HG03039 (cell line): Measurements from ENCODE around the gene GGT1.
A peak's percentile ranks its signal among the peaks of the same experiment; 100 is the strongest.
"Not testable (repeated sequence)": the region's sequence is repeated elsewhere in the genome, so short reads cannot be mapped to it uniquely, and the experiment has no call there.

Source experiments
- ATAC-seq: cut with Tn5 transposase; IDR thresholded peaks from one replicate; pipeline ENCODE4 v1.9.1; 2021; ENCODE audit warnings: mild to moderate bottlenecking, moderate library complexity; ENCODE audit not compliant: unreplicated experiment

GGT1 gene

DNA sequence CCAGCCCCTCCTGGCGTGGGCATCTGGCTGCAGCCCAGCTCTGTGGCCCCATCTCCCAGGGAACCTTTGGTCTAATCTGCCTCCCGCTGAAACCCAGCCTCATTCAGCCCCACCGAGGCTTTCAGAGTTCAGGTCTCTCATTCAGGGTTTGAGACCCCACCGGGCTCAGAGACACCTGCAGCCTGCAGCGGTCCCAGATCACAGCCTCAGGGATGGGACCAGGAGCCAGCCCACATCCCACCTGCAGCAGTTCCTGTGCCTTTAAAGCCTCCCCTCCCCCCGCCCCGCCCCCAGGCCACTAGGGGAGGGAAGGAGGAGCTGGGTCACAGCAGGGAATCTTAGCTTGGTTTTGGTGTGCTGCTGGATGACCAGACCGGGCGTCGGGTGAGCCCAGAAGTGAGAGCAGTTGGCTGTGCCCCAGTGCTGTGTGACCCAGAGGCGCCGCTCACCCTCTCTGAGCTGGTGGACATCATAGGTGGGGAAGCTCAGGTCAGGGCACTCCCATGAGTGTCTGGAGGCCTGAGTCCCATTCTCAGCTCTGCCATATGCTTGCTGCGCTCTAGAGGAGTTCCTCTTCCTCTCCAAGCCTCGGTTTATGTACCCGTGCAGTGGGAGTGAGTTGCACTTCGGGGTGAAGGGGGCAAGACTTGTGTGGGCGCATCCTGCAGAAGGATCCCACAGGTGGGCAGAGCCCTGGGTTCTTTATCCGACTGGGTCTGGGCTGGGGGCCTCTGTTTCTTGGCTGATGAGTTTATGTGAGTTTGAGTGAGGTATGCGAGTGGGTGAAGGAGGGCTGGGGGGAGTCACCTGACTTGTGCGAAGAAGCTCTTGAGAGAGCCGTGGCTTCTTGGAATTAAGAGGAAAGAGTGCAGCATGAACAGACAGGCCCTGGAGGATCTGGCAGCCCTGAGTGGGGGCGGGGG lies at the start of gene GGT1:
TSS of gene GGT1 (plus strand) at position 347 of the 923 bp plus-strand sequence. CDS start 7,889 bp downstream, outside the sequence.
- not testable (repeated sequence) for ATAC-seq

- no peak for ATAC-seq
These were observed 49.2 kb upstream of the GGT1 start for GRCh38 chr22:24553597-24554312.

GRCh38 chr22:24554313-24555164 lies 48.5 kb upstream of the GGT1 start, which contains the start of gene GUCD1:
TSS of gene GUCD1 (minus strand) at chr22:24555138. CDS start at chr22:24554991, 147 bp downstream.
- ATAC-seq = no peak

DNA sequence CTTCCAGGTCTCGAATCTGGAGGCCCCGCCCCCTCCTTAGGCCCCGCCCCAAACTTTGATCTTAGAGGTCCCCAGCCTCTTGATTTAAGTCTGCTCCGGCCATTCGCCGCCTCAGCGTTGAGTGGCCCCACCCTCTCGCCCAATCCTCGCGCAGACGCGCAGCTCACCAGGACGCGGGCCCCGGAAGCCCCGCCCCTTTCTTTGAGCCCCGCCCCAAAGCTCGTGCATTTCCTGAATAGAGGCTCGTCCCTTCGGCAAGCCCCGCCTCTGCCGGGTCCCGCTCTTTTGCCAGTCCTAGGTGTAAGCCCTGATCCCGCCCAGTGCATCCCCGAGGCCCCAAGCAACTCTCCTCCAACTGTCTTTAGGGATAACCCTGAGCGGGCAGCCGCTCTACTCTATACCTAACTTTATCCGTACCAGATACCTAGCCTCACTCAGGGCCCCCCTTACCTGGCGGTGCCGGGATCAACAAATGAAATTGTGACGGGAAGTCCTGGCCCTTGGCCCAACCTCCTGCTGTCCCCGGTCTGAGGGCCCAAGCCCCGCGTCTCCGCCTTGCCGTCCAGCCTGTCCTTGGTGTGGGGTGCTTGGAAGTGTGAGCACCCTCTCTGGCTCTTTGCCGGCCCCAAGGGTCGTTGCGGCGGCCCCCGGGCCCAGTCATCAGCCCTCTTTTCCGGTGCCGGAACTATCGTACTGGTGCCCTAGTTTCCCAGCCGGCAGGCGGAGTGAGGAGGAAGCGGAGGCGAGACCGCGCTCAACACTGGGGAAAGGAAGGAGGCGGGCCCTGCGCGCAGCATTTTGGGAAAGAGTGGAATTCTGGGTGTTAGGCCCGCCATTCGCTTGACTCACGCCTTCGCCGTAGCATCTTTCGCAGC lies 47.6 kb upstream of the GGT1 start, which contains the start of gene SNRPD3:
TSS of gene SNRPD3 (plus strand) at position 835 of the 875 bp plus-strand sequence. CDS start 1,676 bp downstream, outside the sequence.
- ATAC-seq = peak; percentile 69

DNA sequence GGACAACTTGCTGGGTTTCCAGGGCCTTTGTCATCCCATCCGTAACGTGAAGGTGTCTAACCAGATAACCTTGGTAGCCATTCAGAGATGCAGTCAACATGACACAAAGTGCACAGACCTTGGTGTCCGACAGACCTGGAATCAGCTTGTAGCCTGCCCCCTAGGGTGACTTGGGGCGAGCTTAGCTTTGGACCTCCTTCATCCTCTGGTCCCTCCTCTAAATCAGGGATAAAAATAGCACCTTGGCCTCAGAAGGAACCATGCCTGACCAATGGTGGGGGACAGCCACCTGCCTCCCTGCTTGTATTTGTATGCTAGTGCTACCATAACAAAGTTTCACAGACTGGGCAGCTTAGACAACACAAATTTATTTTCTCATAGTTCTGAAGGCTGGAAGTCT lies 43.5 kb upstream of the GGT1 start:
- no peak for ATAC-seq

DNA sequence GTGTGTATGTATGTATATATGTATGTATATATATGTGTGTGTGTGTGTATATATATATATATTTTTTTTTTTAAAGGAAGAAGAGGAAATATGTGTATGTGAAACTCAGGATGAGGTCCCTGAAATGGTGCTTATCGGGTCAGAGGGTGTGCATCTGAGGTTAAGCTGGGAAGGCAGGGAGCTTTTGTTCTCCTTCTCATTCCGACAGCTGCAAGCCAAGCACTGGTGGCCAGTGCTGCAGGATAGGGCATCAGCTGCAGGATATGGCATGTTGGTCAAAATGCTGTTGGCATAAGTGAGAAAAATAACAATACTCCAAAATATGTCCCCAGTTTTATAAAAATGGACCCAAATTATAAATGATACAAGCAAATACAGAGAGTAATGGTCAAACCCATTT lies 39.7 kb upstream of the GGT1 start:
- no peak for ATAC-seq

DNA sequence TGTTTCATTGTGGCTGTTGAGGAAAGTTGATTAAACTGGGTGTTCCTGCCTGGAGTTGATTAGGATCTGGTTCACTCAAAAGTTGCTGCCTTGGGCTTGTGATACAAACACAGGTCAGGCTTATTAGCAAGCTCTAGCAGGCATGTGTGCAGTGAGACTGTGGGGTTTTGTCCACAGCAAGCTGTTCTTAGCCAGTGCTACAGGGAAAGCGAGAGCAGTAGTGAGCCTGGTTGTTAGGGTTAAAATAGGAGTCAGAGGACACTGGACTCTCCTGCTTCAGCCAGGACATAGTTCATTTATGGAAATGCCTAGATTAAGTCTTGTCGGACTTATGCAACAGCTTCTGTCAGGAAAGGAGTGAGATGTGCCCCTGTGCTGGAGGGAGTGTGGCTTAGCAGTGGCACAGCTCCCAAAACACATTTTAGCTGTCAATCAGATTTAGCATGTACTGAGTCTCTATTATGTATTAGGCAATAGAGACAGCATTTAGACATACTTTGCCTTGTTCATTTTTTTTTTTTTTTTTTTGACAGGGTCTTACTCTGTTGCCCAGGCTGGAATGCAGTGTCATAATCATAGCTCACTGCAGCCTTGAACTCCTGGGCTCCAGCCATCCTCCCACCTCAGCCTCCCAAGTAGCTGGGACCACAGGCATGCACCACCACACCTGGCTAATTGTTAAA lies 38.5 kb upstream of the GGT1 start:
- ATAC-seq = no peak

- ATAC-seq = no peak
These were observed 37.9 kb upstream of the GGT1 start for GRCh38 chr22:24565077-24565476.

DNA sequence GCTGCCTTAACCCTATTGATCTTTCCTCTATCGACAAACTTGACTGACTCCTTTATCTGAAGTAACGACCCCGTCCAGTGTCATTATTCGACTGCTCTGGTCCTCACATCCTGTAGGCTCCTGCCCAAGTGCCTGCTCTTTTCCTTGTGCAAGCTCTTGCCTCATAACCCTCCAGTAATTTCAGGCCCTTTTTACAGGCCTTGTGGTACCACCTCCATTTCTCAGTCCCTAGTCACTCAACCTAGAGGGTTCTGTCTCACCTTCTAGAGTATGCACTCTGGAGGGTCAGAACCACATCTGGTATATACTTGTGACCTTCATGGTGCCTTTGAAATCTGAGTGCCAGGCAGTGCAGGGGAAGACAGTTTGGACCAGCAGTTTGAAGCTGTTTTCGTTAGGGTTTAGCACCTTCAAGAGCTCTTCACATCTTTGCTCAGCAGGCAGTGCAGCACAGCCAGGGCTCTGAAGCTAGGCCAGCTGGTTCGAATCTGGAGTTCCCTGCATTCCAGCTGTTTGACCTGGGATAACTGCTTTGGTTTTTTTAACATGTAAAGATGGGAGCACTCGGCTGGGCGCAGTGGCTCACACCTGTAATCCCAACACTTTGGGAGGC lies 36.0 kb upstream of the GGT1 start:
- no peak for ATAC-seq

- no peak for ATAC-seq
These were observed 35.3 kb upstream of the GGT1 start for GRCh38 chr22:24567668-24568067.

- ATAC-seq = no peak
These were observed 31.7 kb upstream of the GGT1 start for GRCh38 chr22:24571266-24571665.

- no peak for ATAC-seq
These were observed 26.2 kb upstream of the GGT1 start for GRCh38 chr22:24576778-24577177.

DNA sequence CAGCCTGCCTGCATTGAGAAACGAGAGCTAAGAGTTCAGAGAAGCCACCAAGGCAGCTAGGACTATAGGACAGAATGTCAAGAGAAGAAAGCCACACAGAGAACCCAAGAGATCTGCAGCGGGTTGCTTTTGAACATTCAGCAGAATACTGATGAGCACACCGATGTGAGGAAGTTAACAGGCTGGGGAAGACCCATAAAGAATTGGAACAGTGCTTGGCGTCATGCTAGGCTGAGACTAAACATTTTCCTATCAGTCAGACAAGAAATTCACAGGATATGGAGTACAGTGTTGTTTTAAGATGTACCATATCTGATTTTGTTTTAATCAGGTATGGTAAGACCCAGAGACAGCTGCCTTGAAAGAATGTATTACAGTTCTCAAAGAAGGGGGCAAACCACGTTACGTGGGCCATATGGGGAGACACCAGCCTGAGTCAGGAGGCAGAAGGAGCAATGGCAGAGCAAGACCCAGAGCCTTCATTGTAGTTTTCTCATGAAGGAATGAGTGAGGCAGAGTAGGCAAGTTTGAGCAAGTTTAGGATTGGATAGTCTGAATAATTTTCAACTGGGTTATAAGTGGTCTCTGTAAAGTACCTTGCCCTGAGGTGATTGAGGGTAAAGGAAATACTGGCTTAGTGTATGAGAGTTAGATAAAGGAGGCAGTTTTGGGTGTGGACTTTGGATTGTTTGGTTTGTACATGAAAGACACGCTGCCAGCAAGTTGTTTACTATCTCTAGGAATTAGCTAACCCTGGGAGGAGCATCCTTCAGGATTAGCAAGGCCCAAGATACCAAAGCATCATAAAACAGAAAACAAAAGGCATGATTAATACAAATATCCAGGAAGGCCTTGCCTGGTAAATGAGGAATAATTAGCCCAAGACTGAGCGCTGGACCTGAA lies 24.4 kb upstream of the GGT1 start:
- ATAC-seq = no peak

DNA sequence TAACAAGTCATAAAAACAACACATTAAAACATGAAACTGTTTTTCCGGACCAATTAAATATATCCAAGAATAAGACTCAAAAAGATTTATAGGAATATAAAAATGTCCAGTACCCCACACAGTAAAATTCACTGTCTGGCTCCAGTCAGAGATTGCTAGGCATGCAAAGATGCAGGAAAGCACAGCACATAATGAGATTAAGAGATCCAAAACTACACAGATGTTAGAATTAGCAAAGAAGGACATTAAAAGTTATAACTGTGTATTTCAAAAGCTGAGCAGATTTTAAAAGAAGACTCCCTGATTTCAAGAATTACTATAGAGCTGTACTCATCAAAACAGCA lies 23.8 kb upstream of the GGT1 start:
- ATAC-seq = no peak

- no peak for ATAC-seq
These were observed 22.7 kb upstream of the GGT1 start for GRCh38 chr22:24580276-24580675.

DNA sequence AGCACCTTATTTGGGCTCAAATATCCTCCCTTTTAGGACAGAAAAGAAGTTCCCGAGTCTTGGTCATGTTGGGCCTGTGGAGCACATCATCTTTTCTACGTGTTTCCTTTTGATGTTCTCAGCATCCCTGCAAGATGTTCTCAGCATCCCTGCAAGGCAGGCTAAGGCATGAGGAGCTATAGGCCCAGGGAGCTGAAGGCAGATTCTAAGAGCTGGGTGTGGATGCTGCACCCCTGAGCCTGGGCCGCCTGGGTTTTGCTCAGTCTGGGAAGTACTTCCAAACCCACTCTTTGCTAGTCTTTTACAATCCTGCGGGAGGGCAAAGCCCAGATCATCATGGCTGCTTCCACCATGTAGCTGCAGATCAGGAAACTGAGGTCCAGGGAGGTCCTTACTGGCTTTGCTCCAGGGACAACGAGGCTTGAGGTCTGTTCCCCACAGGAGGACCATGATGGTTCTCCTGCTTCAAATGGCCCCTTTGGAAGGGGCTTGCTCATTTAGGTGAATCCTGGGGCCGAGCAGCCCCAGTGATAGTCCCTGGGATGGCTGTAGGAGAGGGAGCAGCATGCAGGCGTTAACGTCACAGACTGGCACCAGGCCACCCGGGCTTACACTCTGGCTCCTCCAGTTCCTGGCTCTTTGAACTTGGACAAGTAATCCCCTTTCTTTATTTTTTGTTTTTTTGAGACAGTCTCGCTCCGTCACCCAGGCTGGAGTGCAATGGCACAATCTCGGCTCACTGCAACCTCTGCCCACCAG lies 20.8 kb upstream of the GGT1 start:
- no peak for ATAC-seq
